ENCODE results near the gene LCN2.

LCN2 gene

DNA sequence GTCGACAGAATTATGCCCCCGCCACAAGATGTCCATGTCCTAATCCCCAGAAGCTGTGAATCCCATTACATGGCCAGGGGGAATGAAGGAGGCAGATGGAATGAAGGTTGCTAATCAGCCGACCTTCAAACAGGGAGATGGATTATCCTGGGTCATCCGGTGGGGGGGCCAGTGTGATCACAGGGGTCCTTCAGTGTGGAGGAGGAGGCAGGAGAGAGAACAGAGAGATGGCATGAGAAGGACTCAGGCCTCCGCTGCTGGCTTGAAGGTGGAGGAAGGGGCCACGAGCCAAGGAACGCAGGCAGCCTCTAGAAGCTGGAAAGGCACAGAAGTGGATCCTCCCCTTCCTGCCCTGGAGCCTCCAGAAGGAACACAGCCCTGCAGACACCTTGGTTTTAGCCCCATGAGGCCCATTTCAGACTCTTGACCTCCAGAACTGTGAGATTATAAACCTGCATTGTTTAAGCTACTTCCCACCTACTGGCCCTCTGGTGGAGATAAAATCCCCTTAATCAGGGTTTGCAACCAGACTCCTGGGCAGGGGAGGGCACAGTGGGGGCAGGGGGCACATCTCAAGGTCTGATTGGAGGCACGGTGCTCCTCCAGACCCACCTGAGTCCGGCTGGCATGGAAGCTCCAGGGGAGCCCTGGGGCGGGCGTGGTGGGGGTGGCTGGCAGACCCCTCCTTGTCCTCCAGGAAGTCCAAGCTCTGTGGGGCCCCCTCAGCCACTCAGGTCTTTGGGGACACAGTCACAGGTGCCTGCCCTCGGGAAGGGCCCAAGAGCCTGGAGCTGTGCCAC is 35.5 kb upstream of the LCN2 start:
- H3K4me3 ChIP-seq (ENCODE audit: low read depth, low read length), result no peak overlapping the region

DNA sequence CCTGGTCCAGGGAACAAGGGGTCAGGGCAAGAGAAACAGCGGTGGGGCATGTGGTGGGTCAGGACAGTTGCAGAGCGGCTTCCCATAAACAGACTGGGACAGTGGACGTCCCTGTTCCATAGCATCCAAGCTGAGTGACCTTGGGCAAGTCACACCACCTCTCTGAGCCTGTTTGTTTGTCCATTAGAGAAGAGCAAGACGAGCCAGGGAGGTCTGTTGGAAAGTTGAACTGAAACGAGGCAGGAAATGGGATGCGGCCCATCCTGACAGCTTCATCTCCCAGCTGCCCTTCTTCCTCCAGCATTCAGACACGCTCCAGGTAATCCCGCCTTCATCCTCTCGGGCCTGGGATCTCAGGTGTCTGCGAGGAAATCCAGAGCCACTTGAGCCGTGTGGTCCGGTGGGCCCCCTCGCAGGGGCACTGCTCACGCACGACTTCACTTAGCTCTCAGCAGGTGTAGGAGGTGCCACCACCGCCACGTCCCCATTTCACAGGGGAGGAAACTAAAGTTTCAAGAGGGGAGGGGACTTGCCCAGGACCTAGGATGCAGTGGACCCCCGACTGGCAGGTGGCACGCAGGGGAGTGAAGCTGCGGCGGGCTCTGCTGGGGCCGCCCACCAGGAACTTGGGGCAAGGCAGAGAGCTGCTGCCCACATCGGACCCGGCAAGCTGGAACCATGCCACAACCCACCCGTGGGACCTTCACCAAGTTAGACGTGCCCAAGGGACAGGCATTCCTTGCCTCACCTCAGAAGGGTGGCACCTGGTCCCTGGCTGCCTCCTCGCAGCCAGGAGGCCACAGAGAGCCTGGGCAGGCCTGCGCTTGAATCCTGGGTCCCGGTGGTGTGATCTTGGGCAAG is 34.7 kb upstream of the LCN2 start:
- no peak for DNase-seq (ENCODE audit: low read depth)
- no peak overlapping the region for H3K4me3 ChIP-seq (ENCODE audit: low read depth, low read length)

More for the DNA sequence above, 35.5 kb upstream of the LCN2 start:
- no peak for DNase-seq (ENCODE audit: low read depth)

DNA sequence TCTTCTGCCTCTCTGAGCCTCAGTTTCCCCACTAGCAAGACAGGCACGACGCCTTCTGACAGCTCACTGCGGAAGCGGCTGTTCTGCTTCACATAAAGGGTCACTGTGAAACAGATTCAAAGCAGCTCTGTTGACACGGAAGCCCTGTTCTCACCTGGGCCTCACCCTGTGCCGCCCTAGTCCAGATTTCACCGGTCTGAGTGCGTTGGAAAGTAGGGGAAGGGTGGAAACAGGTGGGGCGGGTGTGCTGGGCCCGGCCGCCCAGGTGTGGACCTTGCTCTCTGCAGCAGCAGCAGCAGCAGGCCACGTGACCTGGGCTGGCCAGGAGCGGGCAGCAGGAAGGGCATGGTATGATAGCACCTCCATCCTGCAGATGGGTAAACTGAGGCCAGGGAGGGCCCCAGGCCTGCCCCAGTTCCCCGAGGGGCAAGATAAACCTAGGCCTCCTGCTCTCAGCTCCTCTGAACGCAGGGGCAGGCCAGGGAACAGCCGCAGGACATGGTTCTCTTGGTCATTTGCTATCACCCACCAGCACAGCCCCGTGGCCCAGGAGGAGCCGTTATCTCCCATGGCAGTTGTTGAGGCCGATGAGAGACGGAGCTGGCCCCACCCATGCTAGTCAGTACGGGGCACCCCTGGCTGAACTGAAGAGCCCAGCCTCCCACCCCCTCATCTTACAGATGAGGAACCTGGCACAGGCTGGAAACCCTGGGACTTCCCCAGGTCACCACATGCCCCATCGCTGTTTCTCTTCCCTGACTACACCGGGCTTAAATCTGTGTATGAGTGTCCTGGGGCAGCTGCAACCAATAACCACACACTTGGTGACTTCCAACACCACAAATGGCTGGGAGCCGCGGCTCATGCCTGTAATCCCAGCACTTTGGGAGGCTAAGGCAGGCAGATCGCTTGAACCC is 33.8 kb upstream of the LCN2 start:
- no peak for DNase-seq (ENCODE audit: low read depth)
- no peak overlapping the region for H3K4me3 ChIP-seq (ENCODE audit: low read depth, low read length)

- no peak overlapping the region for H3K4me3 ChIP-seq (ENCODE audit: low read depth, low read length)
- DNase-seq (ENCODE audit: low read depth), result no peak
Measured at GRCh38 chr9:128116104-128117083, 32.9 kb upstream of the LCN2 start.

GRCh38 chr9:128117613-128118471 is 31.4 kb upstream of the LCN2 start:
- DNase-seq (ENCODE audit: low read depth), result no peak
- H3K4me3 ChIP-seq (ENCODE audit: low read depth, low read length), result no peak overlapping the region

GRCh38 chr9:128118472-128118857 is 30.8 kb upstream of the LCN2 start:
- H3K4me3 ChIP-seq (ENCODE audit: low read depth, low read length), result no peak overlapping the region

GRCh38 chr9:128118971-128119665 is 30.1 kb upstream of the LCN2 start:
- no peak for DNase-seq (ENCODE audit: low read depth)
- H3K4me3 ChIP-seq (ENCODE audit: low read depth, low read length), result no peak overlapping the region

More at GRCh38 chr9:128118472-128118857, 30.8 kb upstream of the LCN2 start:
- DNase-seq (ENCODE audit: low read depth), result no peak

- H3K4me3 ChIP-seq (ENCODE audit: low read depth, low read length), result no peak overlapping the region
- DNase-seq (ENCODE audit: low read depth), result no peak
Measured at GRCh38 chr9:128120061-128120740, 29.1 kb upstream of the LCN2 start.

- DNase-seq (ENCODE audit: low read depth), result no peak
- no peak overlapping the region for H3K4me3 ChIP-seq (ENCODE audit: low read depth, low read length)
Measured at GRCh38 chr9:128120741-128121465, 28.4 kb upstream of the LCN2 start.

DNA sequence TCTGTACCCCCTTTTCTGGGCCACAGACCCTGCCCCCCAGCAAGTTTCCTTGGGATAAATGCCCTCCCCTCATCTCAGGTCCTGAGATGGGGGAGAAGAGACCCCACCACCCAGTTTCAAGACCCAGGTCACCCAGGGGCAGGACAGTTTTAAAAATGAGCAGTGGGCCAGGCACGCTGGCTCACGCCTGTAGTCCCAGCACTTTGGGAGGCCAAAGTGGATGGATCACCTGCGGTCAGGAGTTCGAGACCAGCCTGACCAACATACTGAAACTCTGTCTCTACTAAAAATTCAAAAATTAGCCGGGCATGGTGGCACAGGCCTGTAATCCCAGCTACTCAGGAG is 27.8 kb upstream of the LCN2 start:
- no peak for DNase-seq (ENCODE audit: low read depth)
- H3K4me3 ChIP-seq (ENCODE audit: low read depth, low read length), result no peak overlapping the region

GRCh38 chr9:128121924-128122808 is 27.1 kb upstream of the LCN2 start:
- H3K4me3 ChIP-seq (ENCODE audit: low read depth, low read length), result no peak overlapping the region
- DNase-seq (ENCODE audit: low read depth), result no peak

- no peak for DNase-seq (ENCODE audit: low read depth)
- H3K4me3 ChIP-seq (ENCODE audit: low read depth, low read length), result no peak overlapping the region
Measured at GRCh38 chr9:128122809-128123175, 26.5 kb upstream of the LCN2 start.

- DNase-seq (ENCODE audit: low read depth), result no peak
- H3K4me3 ChIP-seq (ENCODE audit: low read depth, low read length), result no peak overlapping the region
Measured at GRCh38 chr9:128123451-128124080, 25.7 kb upstream of the LCN2 start.

DNA sequence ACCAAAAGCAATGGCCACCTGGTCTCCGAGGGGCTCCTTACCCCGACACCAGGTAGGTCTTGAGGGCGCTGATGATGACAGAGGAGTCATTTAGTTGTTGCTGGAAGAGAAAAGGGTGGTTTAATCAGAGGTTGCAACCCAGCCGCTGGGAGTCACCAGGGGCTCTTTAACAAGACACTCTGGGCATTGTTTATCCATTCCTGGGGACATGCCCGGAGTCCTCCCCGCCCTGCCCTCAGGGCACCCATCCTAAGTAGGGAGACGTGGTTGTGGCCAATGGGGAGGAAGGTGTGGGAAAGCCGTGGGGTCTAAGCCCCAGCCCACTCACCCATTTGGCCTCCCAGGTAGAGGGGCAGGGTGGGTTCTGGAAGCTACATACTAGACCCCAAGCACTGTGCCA is 24.8 kb upstream of the LCN2 start:
- H3K4me3 ChIP-seq (ENCODE audit: low read depth, low read length), result no peak overlapping the region
- no peak for DNase-seq (ENCODE audit: low read depth)

Measured in skeletal muscle cell (primary cell).